Mucosa of rectum (tissue), 2 donors: ENCODE data around the gene CHCHD10.

ENCODE experiments used
- H3K27ac ChIP-seq, 2 donors: one replicate each; pipeline ENCODE4 v1.7.0; 2013; ENCODE audit warnings: inconsistent platforms in 2 of 2, low read depth in 2 of 2, low read length in 2 of 2
- H3K27me3 ChIP-seq, 2 donors: one replicate each; pipeline ENCODE4 v1.7.0; 2013; ENCODE audit warnings: low read length in 2 of 2; ENCODE audit not compliant: control insufficient read depth in 2 of 2, insufficient read depth in 2 of 2
- H3K36me3 ChIP-seq, 2 donors: one replicate each; pipeline ENCODE4 v1.7.0; 2013; ENCODE audit warnings: low read length in 2 of 2; ENCODE audit not compliant: control insufficient read depth in 2 of 2, insufficient read depth in 2 of 2
- H3K4me1 ChIP-seq, 2 donors: one replicate each; pipeline ENCODE4 v1.7.0; 2013; ENCODE audit warnings: low read length in 2 of 2, mild to moderate bottlenecking in 1 of 2; ENCODE audit not compliant: control insufficient read depth in 2 of 2, insufficient read depth in 2 of 2
- H3K4me3 ChIP-seq, 2 donors: one replicate each; pipeline ENCODE4 v1.7.0; 2013; ENCODE audit warnings: low read length in 2 of 2
- H3K9ac ChIP-seq, 2 donors: one replicate each; pipeline ENCODE4 v1.7.0; 2013; ENCODE audit warnings: low read length in 2 of 2, low read depth in 1 of 2, mild to moderate bottlenecking in 1 of 2
- H3K9me3 ChIP-seq, 2 donors: one replicate each; pipeline ENCODE4 v1.7.0; 2013; ENCODE audit warnings: low read length in 2 of 2; ENCODE audit not compliant: control insufficient read depth in 2 of 2
- donor health status: healthy.
- donor health status: Normal muscosa, but diverticular disease.

CHCHD10 gene

GRCh38 chr22:23787600-23787896 is 19.8 kb upstream of the CHCHD10 start:
- peaks cover 10 to 16% of the 10 kb centered on the region in 2 donors for H3K36me3 ChIP-seq
- peak overlapping the region; percentile 99 for H3K27ac ChIP-seq
- peak overlapping the region; percentile 91 to 92 for H3K4me3 ChIP-seq
- peak overlapping the region; percentile 71 to 97 for H3K9ac ChIP-seq
- peaks cover 21 to 33% of the 10 kb centered on the region in 2 donors for H3K4me1 ChIP-seq
- H3K9me3 ChIP-seq = no peaks in the 10 kb centered on the region
- H3K27me3 ChIP-seq = no peaks in the 10 kb centered on the region

DNA sequence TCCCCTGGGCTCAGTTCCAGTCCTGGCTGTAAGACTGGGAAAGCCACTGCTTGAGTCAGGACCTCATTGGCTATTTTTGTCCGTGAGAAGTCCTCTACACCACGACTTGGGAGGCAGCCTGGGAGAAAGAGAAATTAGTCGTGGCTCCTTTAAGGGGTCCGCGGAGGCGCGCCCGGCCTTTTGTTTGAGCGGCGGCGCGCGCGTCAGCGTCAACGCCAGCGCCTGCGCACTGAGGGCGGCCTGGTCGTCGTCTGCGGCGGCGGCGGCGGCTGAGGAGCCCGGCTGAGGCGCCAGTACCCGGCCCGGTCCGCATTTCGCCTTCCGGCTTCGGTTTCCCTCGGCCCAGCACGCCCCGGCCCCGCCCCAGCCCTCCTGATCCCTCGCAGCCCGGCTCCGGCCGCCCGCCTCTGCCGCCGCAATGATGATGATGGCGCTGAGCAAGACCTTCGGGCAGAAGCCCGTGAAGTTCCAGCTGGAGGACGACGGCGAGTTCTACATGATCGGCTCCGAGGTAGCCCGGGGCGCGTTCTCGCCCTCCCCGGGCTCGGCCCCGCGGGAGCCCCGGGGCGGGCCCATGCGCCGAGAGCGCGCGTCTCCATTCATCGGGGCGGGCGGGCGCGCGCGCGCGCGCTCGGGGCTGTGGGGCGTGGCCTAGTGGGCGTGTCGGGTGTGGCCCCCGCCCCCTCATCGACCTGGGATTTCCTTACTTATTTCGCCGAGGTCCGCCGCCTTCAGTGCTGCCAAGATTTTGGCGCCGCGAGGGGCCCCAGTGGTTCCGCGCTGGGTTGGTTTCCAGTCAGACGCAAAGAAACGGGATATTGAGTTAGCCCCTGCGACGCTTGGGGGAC is 19.2 kb upstream of the CHCHD10 start, which contains the start of gene SMARCB1:
Gene SMARCB1 (plus strand): TSS at position 215 of the 848 bp plus-strand sequence. CDS start 204 bp downstream, at position 419.
- peak within 1 kb of the TSS; percentile 99 for H3K27ac ChIP-seq
- H3K27me3 ChIP-seq = no peaks in the 10 kb centered on the region
- peaks cover 5 to 10% of the 10 kb centered on the region in 2 donors for H3K36me3 ChIP-seq
- peak within 1 kb of the TSS; percentile 91 to 92 for H3K4me3 ChIP-seq
- H3K4me1 ChIP-seq = peaks cover 18 to 29% of the 10 kb centered on the region in 2 donors
- peak within 1 kb of the TSS; percentile 71 to 97 for H3K9ac ChIP-seq
- H3K9me3 ChIP-seq = no peaks in the 10 kb centered on the region

- Histone ChIP-seq H3K9me3 (no peaks in the 10 kb centered on the region), H3K4me3 (peak overlapping the region; percentile 91 to 92), H3K9ac (peak overlapping the region; percentile 71 to 97), H3K36me3 (peaks cover 0 to 4% of the 10 kb centered on the region in 2 donors), H3K4me1 (peaks cover 17 to 28% of the 10 kb centered on the region in 2 donors), H3K27me3 (no peaks in the 10 kb centered on the region), H3K27ac (peak overlapping the region; percentile 99)
Measured at GRCh38 chr22:23786261-23786710, 18.5 kb upstream of the CHCHD10 start.

DNA sequence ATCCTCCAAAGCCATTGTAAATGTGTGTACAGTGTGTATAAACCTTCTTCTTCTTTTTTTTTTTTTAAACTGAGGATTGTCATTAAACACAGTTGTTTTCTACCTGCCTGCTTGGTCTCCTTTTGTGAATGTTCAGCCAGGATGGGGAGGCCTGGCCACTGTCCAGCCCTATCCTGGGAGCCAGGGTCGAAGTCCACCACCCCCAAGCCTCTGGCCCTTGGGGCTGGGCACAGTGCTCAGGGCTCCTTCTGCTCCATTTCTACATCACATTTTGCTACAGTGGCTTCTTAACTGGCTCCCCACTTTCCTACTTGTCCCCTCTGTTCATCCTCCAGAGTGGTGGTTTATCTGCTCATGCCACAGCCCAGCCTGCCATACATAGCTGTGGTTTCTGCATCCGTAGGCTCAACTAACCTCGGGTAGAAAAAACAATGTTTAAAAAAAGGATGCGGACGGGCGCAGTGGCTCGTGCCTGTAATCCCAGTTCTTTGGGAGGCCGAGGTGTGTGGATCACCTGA is 16.5 kb upstream of the CHCHD10 start:
- Histone ChIP-seq H3K9ac (peak overlapping the region in 1 of 2 donors; percentile 34), H3K36me3 (no peaks in the 10 kb centered on the region), H3K27me3 (no peaks in the 10 kb centered on the region), H3K4me3 (no peak overlapping the region), H3K9me3 (no peaks in the 10 kb centered on the region), H3K27ac (no peak overlapping the region), H3K4me1 (peaks cover 17 to 28% of the 10 kb centered on the region in 2 donors)

- peak overlapping the region in 1 of 2 donors; percentile 34 for H3K9ac ChIP-seq
- H3K27me3 ChIP-seq = no peaks in the 10 kb centered on the region
- H3K27ac ChIP-seq = no peak overlapping the region
- H3K4me1 ChIP-seq = peaks cover 17 to 28% of the 10 kb centered on the region in 2 donors
- no peak overlapping the region for H3K4me3 ChIP-seq
- H3K9me3 ChIP-seq = no peaks in the 10 kb centered on the region
- H3K36me3 ChIP-seq = no peaks in the 10 kb centered on the region
Measured at GRCh38 chr22:23783265-23784150, 15.7 kb upstream of the CHCHD10 start.

DNA sequence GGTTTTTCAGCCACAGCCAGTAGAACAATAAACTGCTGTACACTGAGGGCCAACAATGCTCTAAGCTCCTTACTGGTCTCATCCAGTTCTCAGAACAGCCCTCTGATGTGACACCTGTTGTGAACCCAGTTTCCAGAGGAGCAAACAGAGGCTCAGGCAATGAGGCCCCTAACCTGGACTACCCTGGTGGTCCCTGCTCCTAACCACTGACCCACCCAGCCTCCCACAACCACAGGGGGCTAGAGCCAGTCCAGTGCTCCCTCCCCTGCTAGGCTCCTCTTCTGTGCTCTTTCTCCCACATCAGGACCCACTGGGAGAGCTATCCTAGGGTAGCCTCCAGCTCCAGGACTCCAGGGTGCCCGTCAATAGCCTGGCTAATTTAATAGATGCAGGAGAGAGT is 14.9 kb upstream of the CHCHD10 start:
- H3K9ac ChIP-seq = no peak overlapping the region
- no peak overlapping the region for H3K27ac ChIP-seq
- H3K9me3 ChIP-seq = no peaks in the 10 kb centered on the region
- H3K36me3 ChIP-seq = no peaks in the 10 kb centered on the region
- H3K4me3 ChIP-seq = no peak overlapping the region
- no peaks in the 10 kb centered on the region for H3K27me3 ChIP-seq
- H3K4me1 ChIP-seq = peaks cover 17 to 23% of the 10 kb centered on the region in 2 donors

GRCh38 chr22:23782252-23782651 is 14.5 kb upstream of the CHCHD10 start:
- H3K4me1 ChIP-seq = peaks cover 17 to 19% of the 10 kb centered on the region in 2 donors
- H3K9me3 ChIP-seq = no peaks in the 10 kb centered on the region
- no peaks in the 10 kb centered on the region for H3K27me3 ChIP-seq
- no peak overlapping the region for H3K4me3 ChIP-seq
- H3K27ac ChIP-seq = no peak overlapping the region
- no peak overlapping the region for H3K9ac ChIP-seq
- no peaks in the 10 kb centered on the region for H3K36me3 ChIP-seq

GRCh38 chr22:23781511-23782183 is 13.9 kb upstream of the CHCHD10 start:
- Histone ChIP-seq H3K4me3 (no peak overlapping the region), H3K4me1 (peaks cover 16 to 19% of the 10 kb centered on the region in 2 donors), H3K27ac (no peak overlapping the region), H3K9me3 (no peaks in the 10 kb centered on the region), H3K27me3 (no peaks in the 10 kb centered on the region), H3K9ac (no peak overlapping the region), H3K36me3 (no peaks in the 10 kb centered on the region)

DNA sequence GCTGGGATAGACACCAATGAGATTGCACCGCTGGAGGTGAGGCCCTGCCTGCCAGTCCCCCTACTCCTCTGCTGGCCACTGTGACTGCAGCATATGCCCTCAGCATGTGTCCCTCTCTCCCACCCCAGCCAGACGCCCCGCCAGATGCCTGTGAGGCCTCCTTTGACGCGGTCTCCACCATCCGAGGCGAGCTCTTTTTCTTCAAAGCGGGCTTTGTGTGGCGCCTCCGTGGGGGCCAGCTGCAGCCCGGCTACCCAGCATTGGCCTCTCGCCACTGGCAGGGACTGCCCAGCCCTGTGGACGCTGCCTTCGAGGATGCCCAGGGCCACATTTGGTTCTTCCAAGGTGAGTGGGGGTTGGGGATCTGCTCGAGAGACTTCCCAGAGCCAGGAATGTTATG is 13.3 kb upstream of the CHCHD10 start:
- Histone ChIP-seq H3K27ac (no peak overlapping the region), H3K27me3 (no peaks in the 10 kb centered on the region), H3K9ac (no peak overlapping the region), H3K4me1 (peaks cover 11 to 13% of the 10 kb centered on the region in 2 donors), H3K4me3 (no peak overlapping the region), H3K9me3 (no peaks in the 10 kb centered on the region), H3K36me3 (no peaks in the 10 kb centered on the region)
